HepG2 (cell line): Measurements from ENCODE around the gene ZFP64. TPM values are rescaled to one million over a fixed set of nuclear protein-coding genes. Genes with fewer than 3 reads are reported as not detected.

Experiments
- ATAC-seq: fragments of 200-7000 bp; cut with Tn5 transposase; 3 replicates; pipeline ENCODE4 v1.9.1; 2020; ENCODE audit warnings: mild to moderate bottlenecking, moderate library complexity
- BruUV-seq: library from RNA; stranded (reverse); fragments of 400-500 nt; replicated peaks from 2 replicates; lab custom pipeline; 2021; lab: Mats Ljungman, UMichigan
- CTCF ChIA-PET: fragments of 300-600 bp; formaldehyde crosslinking; extraction: SDS; loops from one replicate; lab custom pipeline; 2021; ENCODE audit warnings: low total read pairs, inconsistent platforms, low intra/inter-chr PET ratio; lab: Yijun Ruan, JAX
- POLR2A ChIA-PET: fragments of 350-600 bp; sonication (Branson Sonifier 250); formaldehyde crosslinking; loops from one replicate; lab custom pipeline; 2020; ENCODE audit warnings: antibody characterized with exemption, inconsistent platforms; lab: Yijun Ruan, JAX
- DNase-seq: peaks from one replicate; pipeline ENCODE4 v3.0.0-alpha.2; 2015; ENCODE audit warnings: low spot score
- FAIRE-seq: peaks from 3 replicates; lab custom pipeline; 2011; peaks lifted over from hg19 to GRCh38; lab: Jason Lieb, UNC
- H2AFZ ChIP-seq: one replicate; pipeline ENCODE4 v1.6.1; 2011; ENCODE audit warnings: low read length, inconsistent platforms
- H3K27ac ChIP-seq: fragments of 300-600 bp; 3 replicates; pipeline ENCODE4 v1.8.0; 2011; ENCODE audit warnings: mixed run types, mild to moderate bottlenecking, mixed read lengths, low read length, inconsistent platforms; ENCODE audit not compliant: insufficient read depth; ENCODE audit errors: extremely low read length
- H3K27me3 ChIP-seq, 2 experiments: fragments of 200-600 bp in 1 of 2; 2 replicates in 1 of 2; 3 replicates in 1 of 2; pipeline versions ENCODE4 v1.6.0 to v1.8.0; 2011; ENCODE audit warnings: low read length in 2 of 2, mild to moderate bottlenecking in 2 of 2, moderate library complexity in 2 of 2, inconsistent platforms in 1 of 2; ENCODE audit not compliant: insufficient read depth in 2 of 2, control insufficient read depth in 1 of 2
- H3K36me3 ChIP-seq, 2 experiments: fragments of 200-600 bp in 1 of 2; replicated peaks in 1 of 2; 2 replicates in 1 of 2; 3 replicates in 1 of 2; pipeline versions ENCODE4 v1.5.1 to v1.8.0; 2011; ENCODE audit warnings: low read length in 2 of 2, inconsistent platforms in 1 of 2; ENCODE audit not compliant: insufficient read depth in 2 of 2, control insufficient read depth in 1 of 2
- H3K4me1 ChIP-seq: 2 replicates; pipeline ENCODE4 v1.5.1; 2012; ENCODE audit warnings: low read length, inconsistent platforms; ENCODE audit not compliant: insufficient read depth
- H3K4me2 ChIP-seq: 2 replicates; pipeline ENCODE4 v1.6.0; 2011; ENCODE audit warnings: low read depth, low read length, inconsistent platforms
- H3K4me3 ChIP-seq, 3 experiments: fragments of 200-600 bp in 1 of 3; sonication (generic), shearing (Covaris generic) in 1 of 3; replicated peaks in 1 of 3; 2 replicates each; pipeline ENCODE4 v1.5.1; 2011 to 2016; ENCODE audit warnings: low read length in 3 of 3, inconsistent platforms in 2 of 3, low read depth in 2 of 3, mild to moderate bottlenecking in 2 of 3, control low read depth in 1 of 3, mixed read lengths in 1 of 3; ENCODE audit not compliant: insufficient read depth in 1 of 3
- H3K79me2 ChIP-seq: one replicate; pipeline ENCODE4 v1.6.1; 2011; ENCODE audit warnings: low read length, inconsistent platforms; ENCODE audit not compliant: insufficient read depth
- H3K9ac ChIP-seq: 2 replicates; pipeline ENCODE4 v1.6.0; 2011; ENCODE audit warnings: mild to moderate bottlenecking, low read depth, low read length, inconsistent platforms; ENCODE audit not compliant: insufficient read depth
- H3K9me3 ChIP-seq: 2 replicates; pipeline ENCODE4 v1.5.1; 2012; ENCODE audit warnings: mild to moderate bottlenecking, low read length
- H4K20me1 ChIP-seq: 2 replicates; pipeline ENCODE4 v1.6.0; 2011; ENCODE audit warnings: inconsistent platforms, mild to moderate bottlenecking, low read length, moderate library complexity; ENCODE audit not compliant: insufficient read depth
- ARID3A ChIP-seq: IDR thresholded peaks from 2 replicates; pipeline ENCODE4 v1.6.1; 2012; ENCODE audit warnings: low read depth, low read length, improper control_type of control experiment
- ARNTL ChIP-seq: sonication (generic); formaldehyde crosslinking; IDR thresholded peaks from 2 replicates; pipeline ENCODE4 v1.4.0; 2020; ENCODE audit warnings: mild to moderate bottlenecking, missing genetic modification reagents
- CBX2 ChIP-seq, 2 experiments: fragments of 200-600 bp in 1 of 2; sonication (generic); formaldehyde crosslinking in 1 of 2; IDR thresholded peaks; 2 replicates each; pipeline versions ENCODE4 v1.7.0 to v1.8.1; 2018 to 2022; ENCODE audit warnings: low read depth in 2 of 2, low read length in 1 of 2, mild to moderate bottlenecking in 1 of 2, missing genetic modification reagents in 1 of 2
- MAFF ChIP-seq: IDR thresholded peaks from 2 replicates; pipeline ENCODE4 v1.6.1; 2011; ENCODE audit warnings: low read depth, low read length, improper control_type of control experiment
- ZFP90 ChIP-seq: sonication (generic); formaldehyde crosslinking; IDR thresholded peaks from 2 replicates; pipeline ENCODE4 v1.8.0; 2022; ENCODE audit warnings: missing genetic modification reagents, mild to moderate bottlenecking, inconsistent platforms, borderline replicate concordance
- ZNF468 ChIP-seq: sonication (generic); formaldehyde crosslinking; IDR thresholded peaks from 2 replicates; pipeline ENCODE4 v1.8.0; 2022; ENCODE audit warnings: mild to moderate bottlenecking, moderate library complexity, missing genetic modification reagents
- ZNF510 ChIP-seq: sonication (generic); formaldehyde crosslinking; IDR thresholded peaks from 2 replicates; pipeline ENCODE4 v1.4.0; 2020; ENCODE audit warnings: low read depth, mild to moderate bottlenecking, missing genetic modification reagents
- ZNF713 ChIP-seq: sonication (generic); formaldehyde crosslinking; IDR thresholded peaks from 2 replicates; pipeline ENCODE4 v1.4.0; 2020; ENCODE audit warnings: mild to moderate bottlenecking, missing genetic modification reagents
- WGBS: methylation state at CpG from one replicate; pipeline ENCODE4 v1.1.6; 2017; ENCODE audit warnings: low lambda C conversion rate; 5-methylcytosine and 5-hydroxymethylcytosine counted together
- in situ Hi-C: cut with HindIII; loops from 2 replicates; pipeline ENCODE4 v1.10.0; 2017; ENCODE audit warnings: low pct_unique_long_range_greater_than_20kb; ENCODE audit not compliant: extremely low pct_ligation_motif_present
- intact Hi-C: fragments of 100-400 bp; cut with micrococcal nuclease; formaldehyde crosslinking; loops from one replicate; pipeline ENCODE4 v1.10.0; 2022; ENCODE audit not compliant: unreplicated experiment
- polyA plus RNA-seq, 8 experiments: library from polyadenylated mRNA; depleted of rRNA in 3 of 8; stranded (reverse) in 7 of 8; unstranded in 1 of 8; fragments of >200 nt; fragmentation: Illumina TruSeq in 4 of 8; extraction: Trizol in 4 of 8; gene quantifications; 2 replicates each; pipeline versions ENCODE4 v1.2.1 to v1.2.3, GENCODE V29; 2011 to 2016; ENCODE audit warnings: low read depth in 4 of 8, missing spikeins in 1 of 8, mixed read lengths in 1 of 8; ENCODE audit not compliant: insufficient read depth in 1 of 8
- total RNA-seq, 5 experiments: library from RNA; depleted of rRNA; stranded (reverse); fragments of >200 nt; fragmentation: Illumina TruSeq; extraction: Trizol; gene quantifications; 2 replicates each; pipeline ENCODE4 v1.2.3, GENCODE V29; 2016; ENCODE audit warnings: low read depth in 1 of 5

ZFP64 gene
- total and polyA plus RNA-seq, 2 of the 13 experiments (the other 11 are each of a cell fraction or from before 2014, with no cell fraction given): 12.0 to 24.3 TPM

- FAIRE-seq (no peak), ATAC-seq (no peak), DNase-seq (no peak)
- POLR2A ChIA-PET: no interaction called here
- TF ChIP-seq MAFF (no peak), ZNF510 (CRISPR knock-in tag) (no peak), ARID3A (no peak), CBX2 (IDR thresholded peaks at IDR 0.05; ENCODE audit: low read depth, low read length) (no peak), CBX2 (CRISPR knock-in tag; IDR thresholded peaks at IDR 0.05; ENCODE audit: low read depth) (no peak), ARNTL (CRISPR knock-in tag) (no peak), ZNF468 (no peak)
- BruUV-seq: no TSS peak
- CTCF ChIA-PET: no interaction called here
- Histone ChIP-seq H3K36me3 (no peaks in the 10 kb centered on the region), H2AFZ (no peak overlapping the region), H3K4me3 (no peak overlapping the region), H3K9ac (no peak overlapping the region), H3K79me2 (no peaks in the 10 kb centered on the region), H3K4me2 (no peak overlapping the region), H3K9me3 (no peaks in the 10 kb centered on the region), H4K20me1 (no peaks in the 10 kb centered on the region), H3K27me3 (no peaks in the 10 kb centered on the region), H3K27ac (no peak overlapping the region), H3K4me1 (no peaks in the 10 kb centered on the region)
- in situ Hi-C loops: loop anchor here (10.0 kb wide), 1 partner anchor 260 kb away; no protein-coding TSS in a partner anchor
- intact Hi-C loops: loop anchor here (5.0 kb wide), 1 partner anchor 117 kb away; no protein-coding TSS in a partner anchor
- 71% methylated on average over 3 of the region's 3 CpGs for whole genome bisulfite sequencing
Observed at GRCh38 chr20:52124821-52125220, 66.8 kb downstream of the ZFP64 start.

GRCh38 chr20:52118696-52119095, 72.9 kb downstream of the ZFP64 start:
- DNase-seq (no peak), FAIRE-seq (no peak), ATAC-seq (no peak)
- TF ChIP-seq ZFP90 (CRISPR knock-in tag) (0 out of 2 replicates have a peak, but pooled peaks have one; percentile 61), ZNF713 (no peak)
- H3K9me3 ChIP-seq: no peaks in the 10 kb centered on the region
- no peak overlapping the region for H3K4me3 ChIP-seq
- CTCF ChIA-PET: no interaction called here
- no peaks in the 10 kb centered on the region for H4K20me1 ChIP-seq
- H3K9ac ChIP-seq: no peak overlapping the region
- in situ Hi-C loops: no loop called here
- H3K4me2 ChIP-seq: no peak overlapping the region
- no peaks in the 10 kb centered on the region; a peak in 1 of 5 replicates for H3K36me3 ChIP-seq
- H3K27me3 ChIP-seq: no peaks in the 10 kb centered on the region
- no TSS peak for BruUV-seq
- 0 out of 2 replicates have a peak, but pooled peaks cover 2% of the 10 kb centered on the region for H3K4me1 ChIP-seq
- no peaks in the 10 kb centered on the region for H3K79me2 ChIP-seq
- H3K27ac ChIP-seq: no peak overlapping the region
- POLR2A ChIA-PET: interaction anchor here (0.7 kb wide), 1 partner anchor 128 kb away, joined by 3 read pairs; no protein-coding TSS in a partner anchor
- 81% methylated on average over 5 of the region's 5 CpGs for WGBS
- intact Hi-C loops: no loop called here
- no peak overlapping the region for H2AFZ ChIP-seq
